Mesenchymal stem cell (in vitro differentiated cells and primary cell): ENCODE results near the gene NRP2.

ENCODE experiments used
- DNase-seq: peaks from one replicate; pipeline ENCODE4 v3.0.0-alpha.2; 2013
- H2AFZ ChIP-seq: one replicate; pipeline ENCODE4 v1.6.1; 2013; ENCODE audit warnings: low read depth, mild to moderate bottlenecking, control low read depth, inconsistent platforms, low read length, moderate library complexity
- H2AK5ac ChIP-seq: 2 replicates; pipeline ENCODE4 v1.6.1; 2013; ENCODE audit warnings: low read length, moderate library complexity, mild to moderate bottlenecking, inconsistent platforms; ENCODE audit not compliant: severe bottlenecking
- H2BK120ac ChIP-seq: one replicate; pipeline ENCODE4 v1.6.1; 2013; ENCODE audit warnings: low read depth, mild to moderate bottlenecking, inconsistent platforms, low read length, moderate library complexity
- H2BK12ac ChIP-seq, 2 experiments: one replicate each; pipeline ENCODE4 v1.6.1; 2013; ENCODE audit warnings: inconsistent platforms in 2 of 2, low read length in 2 of 2, mild to moderate bottlenecking in 2 of 2, moderate library complexity in 2 of 2, control low read depth in 1 of 2
- H2BK15ac ChIP-seq: one replicate; pipeline ENCODE4 v1.6.1; 2013; ENCODE audit warnings: mild to moderate bottlenecking, low read depth, inconsistent platforms; ENCODE audit not compliant: poor library complexity, severe bottlenecking
- H2BK5ac ChIP-seq: 2 replicates; pipeline ENCODE4 v1.6.1; 2013; ENCODE audit warnings: low read depth, mild to moderate bottlenecking, low read length, control low read depth, inconsistent platforms; ENCODE audit not compliant: poor library complexity, severe bottlenecking
- H3K14ac ChIP-seq, 2 experiments: one replicate each; pipeline ENCODE4 v1.6.1; 2013; ENCODE audit warnings: inconsistent platforms in 2 of 2, low read length in 2 of 2, control low read depth in 1 of 2, mild to moderate bottlenecking in 1 of 2, moderate library complexity in 1 of 2
- H3K18ac ChIP-seq, 2 experiments: one replicate each; pipeline ENCODE4 v1.6.1; 2013; ENCODE audit warnings: inconsistent platforms in 2 of 2, low read length in 2 of 2, control low read depth in 1 of 2, low read depth in 1 of 2, mild to moderate bottlenecking in 1 of 2
- H3K23ac ChIP-seq, 2 experiments: one replicate each; pipeline ENCODE4 v1.6.1; 2013; ENCODE audit warnings: inconsistent platforms in 2 of 2, low read length in 2 of 2, mild to moderate bottlenecking in 2 of 2, moderate library complexity in 2 of 2, control low read depth in 1 of 2
- H3K27ac ChIP-seq: 2 replicates; pipeline ENCODE4 v1.5.1; 2013; ENCODE audit warnings: mild to moderate bottlenecking, moderate library complexity, low read length, control low read depth, inconsistent platforms; ENCODE audit not compliant: poor library complexity, severe bottlenecking
- H3K27me3 ChIP-seq, 2 experiments: 2 replicates each; pipeline versions ENCODE4 v1.6.1 to v1.7.0; 2013; ENCODE audit warnings: low read length in 2 of 2, mild to moderate bottlenecking in 2 of 2, moderate library complexity in 2 of 2, control low read depth in 1 of 2, inconsistent platforms in 1 of 2; ENCODE audit not compliant: control insufficient read depth in 1 of 2, insufficient read depth in 1 of 2
- H3K36me3 ChIP-seq, 2 experiments: 2 replicates each; pipeline versions ENCODE4 v1.6.1 to v1.7.0; 2013; ENCODE audit warnings: low read length in 2 of 2, control low read depth in 1 of 2, inconsistent platforms in 1 of 2, low read depth in 1 of 2, mild to moderate bottlenecking in 1 of 2; ENCODE audit not compliant: insufficient read depth in 2 of 2, control insufficient read depth in 1 of 2
- H3K4ac ChIP-seq, 2 experiments: one replicate each; pipeline ENCODE4 v1.6.1; 2013; ENCODE audit warnings: inconsistent platforms in 2 of 2, low read length in 2 of 2, mild to moderate bottlenecking in 2 of 2, moderate library complexity in 2 of 2, control low read depth in 1 of 2, low read depth in 1 of 2
- H3K4me1 ChIP-seq: 2 replicates; pipeline ENCODE4 v1.6.1; 2013; ENCODE audit warnings: low read depth, low read length, control low read depth; ENCODE audit not compliant: control insufficient read depth, insufficient read depth
- H3K4me2 ChIP-seq: 2 replicates; pipeline ENCODE4 v1.6.1; 2013; ENCODE audit warnings: low read length, mild to moderate bottlenecking, inconsistent platforms; ENCODE audit not compliant: poor library complexity, severe bottlenecking
- H3K4me3 ChIP-seq, 2 experiments: 2 replicates each; pipeline versions ENCODE4 v1.5.1 to v1.7.0; 2013; ENCODE audit warnings: low read length in 2 of 2, mild to moderate bottlenecking in 2 of 2, control low read depth in 1 of 2, low read depth in 1 of 2; ENCODE audit not compliant: insufficient read depth in 1 of 2
- H3K79me1 ChIP-seq: replicated peaks from 2 replicates; pipeline ENCODE4 v1.6.1; 2013; ENCODE audit warnings: mild to moderate bottlenecking, control low read depth, low read length, inconsistent platforms; ENCODE audit not compliant: poor library complexity, severe bottlenecking
- H3K9ac ChIP-seq: 2 replicates; pipeline ENCODE4 v1.7.0; 2013; ENCODE audit warnings: mild to moderate bottlenecking, low read length, moderate library complexity
- H3K9me3 ChIP-seq: 2 replicates; pipeline ENCODE4 v1.7.0; 2013; ENCODE audit warnings: mild to moderate bottlenecking, low read length; ENCODE audit not compliant: control insufficient read depth
- H4K8ac ChIP-seq: one replicate; pipeline ENCODE4 v1.6.1; 2013; ENCODE audit warnings: inconsistent platforms, mild to moderate bottlenecking, low read length, moderate library complexity
- H4K91ac ChIP-seq: one replicate; pipeline ENCODE4 v1.6.1; 2013; ENCODE audit warnings: mild to moderate bottlenecking, low read length, inconsistent platforms
- WGBS: methylation state at CpG from one replicate; pipeline ENCODE4 v1.1.7; 2013; ENCODE audit warnings: mixed read lengths; 5-methylcytosine and 5-hydroxymethylcytosine counted together

Gene NRP2

GRCh38 chr2:205708231-205708631 is 25.9 kb downstream of the NRP2 start:
- Histone ChIP-seq H2BK5ac (peak overlapping the region; percentile 84), H3K4me1 (peaks cover 31% of the 10 kb centered on the region), H3K27me3 (no peaks in the 10 kb centered on the region), H3K14ac (peak overlapping the region in 1 of 2 experiments; percentile 61), H2AK5ac (peak overlapping the region; percentile 99), H3K18ac (peak overlapping the region; percentile 74 to 86), H3K9me3 (no peaks in the 10 kb centered on the region), H3K4me2 (no peak overlapping the region), H2BK12ac (peak overlapping the region; percentile 33 to 82), H3K4me3 (no peak overlapping the region), H2BK15ac (peak overlapping the region; percentile 57), H3K36me3 (peaks cover 0 to 3% of the 10 kb centered on the region in 2 experiments), H3K23ac (no peak overlapping the region), H3K79me1 (peaks cover 29% of the 10 kb centered on the region), H3K9ac (no peak overlapping the region), H2AFZ (no peak overlapping the region), H3K27ac (peak overlapping the region; percentile 95), H4K91ac (peak overlapping the region; percentile 74), H4K8ac (peak overlapping the region; percentile 45), H3K4ac (peak overlapping the region; percentile 52 to 83), H2BK120ac (peak overlapping the region; percentile 42)
- WGBS, result 69% methylated on average over 11 of the region's 11 CpGs
- DNase-seq, result peak; percentile 75

- Histone ChIP-seq H3K36me3 (no peaks in the 10 kb centered on the region), H2BK12ac (peak overlapping the region in 1 of 2 experiments; percentile 90), H3K18ac (peak overlapping the region in 1 of 2 experiments; percentile 19), H3K9ac (no peak overlapping the region), H4K8ac (no peak overlapping the region), H3K4me1 (peaks cover 27% of the 10 kb centered on the region), H2BK15ac (peak overlapping the region; percentile 63), H2AFZ (no peak overlapping the region), H3K4me2 (no peak overlapping the region), H3K14ac (no peak overlapping the region), H3K27me3 (no peaks in the 10 kb centered on the region), H3K23ac (no peak overlapping the region), H3K79me1 (peaks cover 21% of the 10 kb centered on the region), H4K91ac (no peak overlapping the region), H3K4ac (no peak overlapping the region), H2BK120ac (no peak overlapping the region), H3K4me3 (no peak overlapping the region), H2AK5ac (peak overlapping the region; percentile 99), H2BK5ac (no peak overlapping the region), H3K9me3 (no peaks in the 10 kb centered on the region), H3K27ac (no peak overlapping the region)
- DNase-seq, result no peak
- WGBS, result 93% methylated on average over 4 of the region's 4 CpGs
Measured at GRCh38 chr2:205709319-205709718, 27.0 kb downstream of the NRP2 start.

GRCh38 chr2:205712508-205712907 is 30.2 kb downstream of the NRP2 start:
- DNase-seq, result peak; percentile 79
- peaks cover 23% of the 10 kb centered on the region for H3K79me1 ChIP-seq
- no CpG with 5 or more reads among the region's 1 CpG for WGBS
- H3K27me3 ChIP-seq, result no peaks in the 10 kb centered on the region
- no peak overlapping the region for H3K18ac ChIP-seq
- H4K8ac ChIP-seq, result no peak overlapping the region
- peak overlapping the region; percentile 24 for H2BK5ac ChIP-seq
- no peak overlapping the region for H2AFZ ChIP-seq
- H3K4me1 ChIP-seq, result peaks cover 22% of the 10 kb centered on the region
- no peaks in the 10 kb centered on the region for H3K9me3 ChIP-seq
- H2BK120ac ChIP-seq, result no peak overlapping the region
- H2BK15ac ChIP-seq, result no peak overlapping the region
- H2BK12ac ChIP-seq, result peak overlapping the region in 1 of 2 experiments; percentile 18
- no peak overlapping the region for H3K14ac ChIP-seq
- no peak overlapping the region for H4K91ac ChIP-seq
- H3K27ac ChIP-seq, result peak overlapping the region; percentile 83
- H3K9ac ChIP-seq, result peak overlapping the region; percentile 20
- no peak overlapping the region for H3K4me2 ChIP-seq
- no peak overlapping the region for H3K23ac ChIP-seq
- H2AK5ac ChIP-seq, result no peak overlapping the region
- no peak overlapping the region for H3K4me3 ChIP-seq
- peaks cover 0 to 9% of the 10 kb centered on the region in 2 experiments for H3K36me3 ChIP-seq
- no peak overlapping the region for H3K4ac ChIP-seq

GRCh38 chr2:205713086-205713485 is 30.8 kb downstream of the NRP2 start:
- no peak overlapping the region for H3K14ac ChIP-seq
- H3K27ac ChIP-seq, result peak overlapping the region; percentile 83
- H3K18ac ChIP-seq, result peak overlapping the region in 1 of 2 experiments; percentile 68
- H2AFZ ChIP-seq, result no peak overlapping the region
- no peaks in the 10 kb centered on the region for H3K9me3 ChIP-seq
- H2BK5ac ChIP-seq, result no peak overlapping the region
- peaks cover 0 to 10% of the 10 kb centered on the region in 2 experiments for H3K36me3 ChIP-seq
- H3K9ac ChIP-seq, result peak overlapping the region; percentile 20
- H2BK120ac ChIP-seq, result no peak overlapping the region
- H3K23ac ChIP-seq, result no peak overlapping the region
- no CpG with 5 or more reads among the region's 1 CpG for WGBS
- peak; percentile 52 for DNase-seq
- no peaks in the 10 kb centered on the region for H3K27me3 ChIP-seq
- peaks cover 22% of the 10 kb centered on the region for H3K79me1 ChIP-seq
- H2BK12ac ChIP-seq, result peak overlapping the region in 1 of 2 experiments; percentile 49
- peak overlapping the region; percentile 77 for H2AK5ac ChIP-seq
- peak overlapping the region in 1 of 2 experiments; percentile 45 for H3K4ac ChIP-seq
- peak overlapping the region; percentile 75 for H4K8ac ChIP-seq
- no peak overlapping the region for H3K4me3 ChIP-seq
- no peak overlapping the region for H3K4me2 ChIP-seq
- no peak overlapping the region for H2BK15ac ChIP-seq
- peaks cover 17% of the 10 kb centered on the region for H3K4me1 ChIP-seq
- H4K91ac ChIP-seq, result no peak overlapping the region
